ENCODE measurements around the gene TNFRSF8. TPM values are rescaled to one million over a fixed set of nuclear protein-coding genes. Genes with fewer than 3 reads are reported as not detected.
A peak's percentile ranks its signal among the peaks of the same experiment; 100 is the strongest.

TNFRSF8 gene
- 1 to 10 TPM in 2 of 4 donors, under 1 TPM in 1, not detected in 1; 0.84 to 4.9 (median 1.8) TPM for total RNA-seq

- DNase-seq (ENCODE audit: low spot score in 2 of 2): no peak
- Histone ChIP-seq H3K27ac (no peak within 1 kb of the TSS), H3K27me3 (peaks cover 0 to 54% of the 10 kb centered on the region in 2 donors), H3K9me3 (peaks cover 0 to 9% (median 0%) of the 10 kb centered on the region in 4 donors), H3K36me3 (no peaks in the 10 kb centered on the region), H3K4me3 (no peak within 1 kb of the TSS), H3K4me1 (peaks cover 0 to 23% (median 11%) of the 10 kb centered on the region in 4 donors)
- WGBS, 2 donors: 4 to 6% methylated on average over 55 to 67 of the region's 72 CpGs
- TF ChIP-seq POLR2A (IDR thresholded peaks at IDR 0.05) (no peak), EP300 (IDR thresholded peaks at IDR 0.05) (no peak), CTCF (IDR thresholded peaks at IDR 0.05) (no peak)
These were observed at the start of gene TNFRSF8 for GRCh38 chr1:12063141-12064072. TNFRSF8 (plus strand) TSS chr1:12063303; CDS start chr1:12063599, 296 bp downstream.

GRCh38 chr1:12014141-12014991 is 48.7 kb upstream of the TNFRSF8 start:
- 73 to 76% methylated on average over 15 to 16 of the region's 16 CpGs for WGBS, 2 donors
- peaks cover 0 to 41% (median 14%) of the 10 kb centered on the region in 3 donors for H3K36me3 ChIP-seq
- H3K9me3 ChIP-seq: no peaks in the 10 kb centered on the region
- H3K27me3 ChIP-seq: no peaks in the 10 kb centered on the region
- no peak for TF ChIP-seq POLR2A (IDR thresholded peaks at IDR 0.05)
- no peak for TF ChIP-seq CTCF (IDR thresholded peaks at IDR 0.05)
- no peak for TF ChIP-seq EP300 (IDR thresholded peaks at IDR 0.05)
- DNase-seq (ENCODE audit: low spot score in 2 of 2): no peak
- H3K4me1 ChIP-seq: peaks cover 0 to 3% (median 0%) of the 10 kb centered on the region in 4 donors
- peak overlapping the region in 2 of 4 donors; percentile 43 to 59 for H3K27ac ChIP-seq
- H3K4me3 ChIP-seq: no peak overlapping the region

DNA sequence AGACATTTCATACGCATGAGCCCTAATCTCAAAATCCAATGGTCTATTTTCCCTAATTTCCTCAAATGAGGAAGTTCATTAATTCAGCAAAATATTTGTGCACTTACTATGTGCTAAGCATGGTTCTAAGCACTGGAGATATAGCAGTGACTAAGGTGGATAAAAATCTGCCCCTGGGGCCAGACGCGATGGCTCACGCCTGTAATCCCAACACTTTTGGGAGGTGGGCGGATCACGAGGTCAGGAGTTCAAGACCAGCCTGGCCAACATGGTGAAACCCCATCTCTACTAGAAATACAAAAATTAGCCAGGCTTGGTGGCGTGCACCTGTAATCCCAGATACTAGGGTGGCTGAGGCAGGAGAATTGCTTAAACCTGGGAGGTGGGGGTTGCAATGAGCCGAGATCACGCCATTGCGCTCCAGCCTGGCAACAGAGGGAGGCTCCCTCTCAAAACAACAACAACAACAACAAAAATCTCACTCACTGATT is 48.1 kb upstream of the TNFRSF8 start:
- H3K27ac ChIP-seq: peak overlapping the region in 2 of 4 donors; percentile 34 to 59
- H3K9me3 ChIP-seq: no peaks in the 10 kb centered on the region
- no peak overlapping the region for H3K4me3 ChIP-seq
- no peaks in the 10 kb centered on the region for H3K27me3 ChIP-seq
- DNase-seq (ENCODE audit: low spot score in 2 of 2): no peak
- 85 to 88% methylated on average over 10 of the region's 10 CpGs for WGBS, 2 donors
- H3K4me1 ChIP-seq: peaks cover 0 to 5% (median 1%) of the 10 kb centered on the region in 4 donors
- H3K36me3 ChIP-seq: peaks cover 0 to 35% (median 11%) of the 10 kb centered on the region in 3 donors
- TF ChIP-seq EP300 (IDR thresholded peaks at IDR 0.05) (no peak), POLR2A (IDR thresholded peaks at IDR 0.05) (no peak), CTCF (IDR thresholded peaks at IDR 0.05) (no peak)

DNA sequence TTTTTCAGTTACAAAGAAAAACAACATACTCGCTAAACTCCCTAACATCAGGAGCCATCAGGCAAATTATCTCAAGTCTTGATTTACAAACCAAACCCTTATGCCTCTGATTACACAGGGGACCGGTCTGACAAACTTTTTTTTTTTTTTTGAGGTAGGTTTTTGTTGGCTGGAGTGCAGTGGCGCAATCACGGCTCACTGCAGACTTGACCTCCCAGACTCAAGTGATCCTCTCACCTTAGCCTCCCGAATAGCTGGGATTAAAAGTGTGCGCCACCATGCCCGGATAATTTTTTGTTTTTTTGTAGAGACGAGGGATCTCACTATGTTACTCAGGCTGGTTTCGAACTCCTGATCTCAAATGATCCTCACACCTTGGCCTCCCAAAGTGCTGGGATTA is 47.6 kb upstream of the TNFRSF8 start:
- Histone ChIP-seq H3K4me3 (no peak overlapping the region), H3K27ac (peak overlapping the region in 2 of 4 donors; percentile 34 to 59), H3K36me3 (peaks cover 0 to 30% (median 7%) of the 10 kb centered on the region in 3 donors), H3K27me3 (no peaks in the 10 kb centered on the region), H3K9me3 (no peaks in the 10 kb centered on the region), H3K4me1 (peaks cover 0 to 10% (median 6%) of the 10 kb centered on the region in 4 donors)
- 94 to 95% methylated on average over 9 of the region's 9 CpGs for WGBS, 2 donors
- no peak for DNase-seq (ENCODE audit: low spot score in 2 of 2)
- no peak for TF ChIP-seq EP300 (IDR thresholded peaks at IDR 0.05)
- TF ChIP-seq POLR2A (IDR thresholded peaks at IDR 0.05): no peak
- TF ChIP-seq CTCF (IDR thresholded peaks at IDR 0.05): no peak
